Activated CD8-positive, alpha-beta T cell treated with anti-CD3 and anti-CD28 coated beads, Interleukin-2, amount 10 ng/mL, durations not matched to agents 7 days and 5 days (primary cell): ENCODE measurements around the gene MYO10. TPM values are rescaled to one million over a fixed set of nuclear protein-coding genes. Genes with fewer than 3 reads are reported as not detected.

Experiments
- ATAC-seq: fragments of 150-1000 bp; cut with Tn5 transposase; one replicate; pipeline ENCODE4 v1.10.0; 2021; ENCODE audit warnings: moderate library complexity
- CTCF ChIA-PET: fragments of 350-600 bp; sonication (Branson Sonifier 250); formaldehyde crosslinking; loops from one replicate; lab custom pipeline; 2021; ENCODE audit warnings: antibody characterized with exemption; lab: Charles Lee
- POLR2A ChIA-PET: fragments of 350-600 bp; sonication (Branson Sonifier 250); formaldehyde crosslinking; loops from one replicate; lab custom pipeline; 2021; ENCODE audit warnings: antibody characterized with exemption; lab: Charles Lee
- DNase-seq: peaks from one replicate; pipeline ENCODE4 v3.0.0-alpha.2; 2020
- H3K27ac Mint-ChIP-seq: one replicate; pipeline ENCODE4 v1.8.0; 2021; ENCODE audit warnings: mild to moderate bottlenecking, mixed read lengths
- H3K27me3 Mint-ChIP-seq: one replicate; pipeline ENCODE4 v1.8.0; 2021; ENCODE audit warnings: low read depth, mixed read lengths
- H3K36me3 Mint-ChIP-seq: one replicate; pipeline ENCODE4 v1.8.0; 2021; ENCODE audit warnings: low read depth, mixed read lengths
- H3K4me1 Mint-ChIP-seq: one replicate; pipeline ENCODE4 v1.8.0; 2021; ENCODE audit warnings: low read depth, mixed read lengths
- H3K4me3 Mint-ChIP-seq: one replicate; pipeline ENCODE4 v1.8.0; 2021; ENCODE audit warnings: mild to moderate bottlenecking, mixed read lengths
- H3K9me3 Mint-ChIP-seq: one replicate; pipeline ENCODE4 v1.8.0; 2022; ENCODE audit warnings: mixed read lengths; ENCODE audit not compliant: insufficient read depth
- total RNA-seq, 2 experiments: library from RNA; stranded (reverse); gene quantifications; one replicate each; pipeline ENCODE4 v1.2.3, GENCODE V29; 2021

MYO10 gene
- total RNA-seq, 2 experiments from 2014 or later: not detected

DNA sequence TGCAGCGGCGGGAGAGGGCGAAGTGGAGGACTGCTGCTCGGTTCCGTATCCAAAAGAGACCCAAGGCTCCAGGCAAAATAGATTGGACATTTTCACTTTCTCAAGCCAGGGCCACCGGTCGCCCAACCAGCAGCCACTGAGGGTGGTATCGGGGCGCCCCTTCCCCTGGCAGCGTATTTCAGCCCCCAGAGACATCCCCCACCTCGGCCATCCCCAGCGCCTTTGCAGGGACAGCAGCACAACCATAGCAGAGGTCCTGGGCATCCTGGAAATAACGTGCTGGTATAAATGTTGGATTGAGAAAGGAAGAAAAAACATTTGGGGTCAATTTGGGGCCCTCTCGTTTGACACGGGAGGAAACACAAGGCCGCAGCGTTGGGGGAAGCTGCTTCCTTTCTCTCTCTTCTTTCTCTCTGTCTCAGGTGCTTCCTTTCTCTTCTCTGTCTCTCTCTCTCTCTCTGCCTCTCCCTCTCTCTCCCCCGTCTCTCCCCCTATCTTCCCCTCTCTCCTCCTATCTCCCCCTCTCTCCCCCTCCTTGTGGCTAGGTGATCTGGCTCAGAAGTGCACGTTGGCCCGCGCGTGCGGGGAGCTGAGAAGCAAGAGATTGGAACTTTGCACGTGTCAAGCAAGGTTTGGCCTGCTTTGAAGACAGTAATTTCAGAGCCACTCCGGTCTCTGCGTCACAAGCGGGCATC lies 318.7 kb downstream of the MYO10 start:
- Mint-ChIP-seq H3K9me3 (no peaks in the 10 kb centered on the region), H3K4me3 (no peak overlapping the region), H3K27ac (no peak overlapping the region), H3K27me3 (no peaks in the 10 kb centered on the region), H3K4me1 (peaks cover 34% of the 10 kb centered on the region), H3K36me3 (peaks cover 28% of the 10 kb centered on the region)
- POLR2A ChIA-PET: interaction anchor here (0.9 to 5.3 kb wide), 7 partner anchors 11 to 52 kb away, joined by 3 to 136 read pairs (median 4); no protein-coding TSS in a partner anchor
- ATAC-seq: peak; percentile 27
- CTCF ChIA-PET: interaction anchor here (1.5 to 4.5 kb wide), 3 partner anchors 9 to 49 kb away, joined by 3 to 42 read pairs (median 19); no protein-coding TSS in a partner anchor
- peak; percentile 75 for DNase-seq

DNA sequence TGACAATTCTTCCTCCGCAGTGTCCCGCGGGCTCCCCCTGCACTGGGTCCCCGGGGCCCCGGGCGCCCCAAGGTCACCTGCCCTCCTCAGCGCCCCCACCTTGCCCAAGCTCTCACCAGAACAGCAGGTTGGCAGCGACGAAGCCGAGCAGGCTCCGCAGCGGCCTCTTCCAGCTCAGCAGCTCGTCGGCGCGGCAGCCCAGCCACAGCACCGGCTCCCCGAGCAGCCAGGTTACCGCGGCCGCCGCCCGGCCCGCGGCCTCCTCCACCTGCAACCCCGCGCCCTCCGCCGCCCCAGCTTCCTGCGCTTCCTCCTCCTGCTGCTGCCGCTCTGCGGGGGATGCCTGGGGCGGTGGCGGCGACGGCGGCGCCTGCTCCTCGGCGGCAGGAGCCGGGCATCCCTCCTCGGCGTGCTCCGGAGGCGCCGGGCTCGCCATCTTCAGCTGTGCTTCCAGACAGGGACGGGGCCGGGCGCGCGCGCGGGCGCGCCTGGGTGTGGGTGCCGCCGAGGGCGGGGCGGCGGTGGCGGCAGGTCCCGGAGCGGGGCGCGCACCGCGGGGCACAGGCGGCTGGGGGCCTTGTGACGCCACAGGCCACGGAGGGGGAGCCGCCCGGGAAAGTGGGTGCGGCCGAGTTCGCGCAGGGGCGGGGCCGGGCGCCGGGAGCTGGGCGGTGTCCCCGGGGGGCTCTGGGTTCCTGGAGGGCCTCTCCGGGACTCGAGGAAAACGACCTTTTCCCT lies 319.4 kb downstream of the MYO10 start, which contains the start of gene RETREG1:
Gene RETREG1 (minus strand): TSS at position 462 of the 738 bp plus-strand sequence. CDS start 26 bp downstream, at position 436.
- peak within 1 kb of the TSS; percentile 95 for H3K4me3 Mint-ChIP-seq
- H3K4me1 Mint-ChIP-seq: peaks cover 38% of the 10 kb centered on the region

DNA sequence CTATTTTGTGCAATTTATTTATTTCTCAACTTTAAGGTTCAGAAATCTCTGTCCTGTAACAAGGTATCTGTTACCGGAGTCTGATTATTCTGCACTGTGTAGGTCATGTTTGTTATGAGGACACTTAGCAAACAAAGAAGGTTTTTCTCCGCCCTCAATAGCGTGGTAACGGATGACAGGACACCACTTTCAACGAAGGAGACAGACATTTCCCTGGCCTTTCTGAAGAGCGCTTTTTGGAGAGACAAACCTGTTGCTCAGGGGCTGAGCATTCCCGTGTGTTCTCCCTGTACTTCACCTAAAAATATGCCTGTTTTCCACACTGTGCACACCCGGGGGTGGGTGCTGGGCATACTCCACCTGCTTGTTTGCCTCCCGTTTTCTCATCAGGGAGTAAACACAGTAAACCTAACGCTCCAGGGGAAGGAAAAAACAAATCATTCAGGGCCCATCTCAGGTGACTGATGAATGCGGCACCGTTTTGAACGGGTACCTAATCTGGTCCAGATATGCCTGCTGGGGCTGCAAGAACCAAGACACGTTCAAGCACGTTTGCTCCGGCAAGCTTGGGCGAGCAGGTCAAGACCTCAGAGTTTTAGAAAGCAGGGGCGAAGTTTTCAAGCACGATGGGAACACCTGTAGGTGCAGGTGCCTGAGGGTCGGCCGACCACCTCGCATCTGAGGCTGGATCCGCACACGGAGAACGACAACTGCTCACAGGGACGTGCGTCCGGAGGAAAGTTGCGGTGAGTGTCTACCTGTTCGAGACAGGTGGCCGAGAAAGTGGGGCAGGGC lies 320.1 kb downstream of the MYO10 start:
- Mint-ChIP-seq H3K9me3 (no peaks in the 10 kb centered on the region), H3K4me1 (peaks cover 44% of the 10 kb centered on the region), H3K27me3 (no peaks in the 10 kb centered on the region), H3K36me3 (peaks cover 38% of the 10 kb centered on the region), H3K27ac (no peak overlapping the region), H3K4me3 (peak overlapping the region; percentile 95)
- ChIA-PET CTCF (interaction anchor here (1.1 to 4.5 kb wide), 4 partner anchors 11 to 159 kb away, joined by 3 to 42 read pairs (median 14); no protein-coding TSS in a partner anchor), POLR2A (interaction anchor here (1.6 to 5.3 kb wide), 2 partner anchors 13 to 47 kb away, joined by 7 to 136 read pairs; no protein-coding TSS in a partner anchor)
- ATAC-seq: no peak
- peak; percentile 32 for DNase-seq

More for the DNA sequence above, 319.4 kb downstream of the MYO10 start, which contains the start of gene RETREG1:
- POLR2A ChIA-PET: interaction anchor here (0.9 to 5.3 kb wide), 6 partner anchors 11 to 53 kb away, joined by 3 to 136 read pairs (median 4); no protein-coding TSS in a partner anchor
- peak; percentile 86 for ATAC-seq
- H3K9me3 Mint-ChIP-seq: no peaks in the 10 kb centered on the region
- H3K36me3 Mint-ChIP-seq: peaks cover 30% of the 10 kb centered on the region
- CTCF ChIA-PET: interaction anchor here (1.1 to 4.5 kb wide), 4 partner anchors 10 to 160 kb away, joined by 3 to 42 read pairs (median 11); no protein-coding TSS in a partner anchor
- H3K27ac Mint-ChIP-seq: no peak within 1 kb of the TSS
- no peaks in the 10 kb centered on the region for H3K27me3 Mint-ChIP-seq
- peak; percentile 87 for DNase-seq

DNA sequence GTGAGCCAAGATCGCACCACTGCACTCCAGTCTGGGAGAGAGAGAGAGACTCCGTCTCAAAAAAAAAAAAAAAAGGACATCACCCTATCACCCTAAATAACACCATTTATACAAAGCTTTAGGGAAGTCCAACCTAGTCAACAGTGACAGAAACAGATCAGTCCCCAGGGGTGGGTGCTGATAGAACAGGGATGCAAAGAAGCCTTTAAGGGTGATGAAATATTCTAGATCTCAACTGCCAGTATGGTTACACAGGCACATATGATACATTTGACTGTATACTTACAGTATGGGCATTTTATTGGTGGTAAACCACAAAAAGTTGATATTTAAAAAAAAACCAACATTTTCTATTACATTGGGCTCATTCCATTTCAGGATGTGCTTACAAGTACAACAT lies 324.1 kb downstream of the MYO10 start:
- H3K27me3 Mint-ChIP-seq: no peaks in the 10 kb centered on the region
- no peak for ATAC-seq
- CTCF ChIA-PET: no interaction called here
- H3K9me3 Mint-ChIP-seq: no peaks in the 10 kb centered on the region
- no peak overlapping the region for H3K4me3 Mint-ChIP-seq
- H3K36me3 Mint-ChIP-seq: peaks cover 64% of the 10 kb centered on the region
- DNase-seq: no peak
- POLR2A ChIA-PET: no interaction called here
- H3K27ac Mint-ChIP-seq: no peak overlapping the region
- H3K4me1 Mint-ChIP-seq: peaks cover 44% of the 10 kb centered on the region
